Kidney (tissue), 14 donors: ENCODE measurements around the gene HP1BP3. TPM values are rescaled to one million over a fixed set of nuclear protein-coding genes. Genes with fewer than 3 reads are reported as not detected.
A peak's percentile ranks its signal among the peaks of the same experiment; 100 is the strongest.

Experiments used
- DNase-seq, 5 donors: peaks; one replicate each; pipeline ENCODE4 v3.0.0-alpha.2; 2013 to 2020
- FAIRE-seq: peaks from 2 replicates; lab custom pipeline; 2012; peaks lifted over from hg19 to GRCh38; lab: Jason Lieb, UNC
- H3K27ac ChIP-seq, 2 donors: one replicate each; pipeline ENCODE4 v1.7.0; 2013; ENCODE audit warnings: low read depth in 2 of 2, low read length in 2 of 2, inconsistent platforms in 1 of 2
- H3K27me3 ChIP-seq: one replicate; pipeline ENCODE4 v1.7.1; 2013; ENCODE audit warnings: low read length, inconsistent platforms; ENCODE audit not compliant: control insufficient read depth, insufficient read depth
- H3K36me3 ChIP-seq, 3 donors: one replicate each; pipeline versions ENCODE4 v1.7.0 to v1.7.1; 2013; ENCODE audit warnings: low read length in 3 of 3, control low read depth in 1 of 3, inconsistent platforms in 1 of 3; ENCODE audit not compliant: insufficient read depth in 3 of 3, control insufficient read depth in 2 of 3
- H3K4me1 ChIP-seq, 3 donors: one replicate each; pipeline versions ENCODE4 v1.7.0 to v1.7.1; 2013; ENCODE audit warnings: low read length in 3 of 3, inconsistent platforms in 1 of 3, low read depth in 1 of 3; ENCODE audit not compliant: control insufficient read depth in 2 of 3, insufficient read depth in 2 of 3
- H3K4me3 ChIP-seq, 3 donors: one replicate each; pipeline versions ENCODE4 v1.7.0 to v1.8.1; 2013; ENCODE audit warnings: low read length in 3 of 3, control low read depth in 1 of 3, inconsistent platforms in 1 of 3
- H3K9ac ChIP-seq, 3 donors: one replicate each; pipeline versions ENCODE4 v1.7.0 to v1.7.1; 2013; ENCODE audit warnings: low read length in 3 of 3, control low read depth in 1 of 3, inconsistent platforms in 1 of 3
- H3K9me3 ChIP-seq, 3 donors: one replicate each; pipeline versions ENCODE4 v1.7.0 to v1.7.1; 2013; ENCODE audit warnings: low read length in 3 of 3, control low read depth in 1 of 3, inconsistent platforms in 1 of 3; ENCODE audit not compliant: control insufficient read depth in 2 of 3, insufficient read depth in 1 of 3
- intact Hi-C: fragments of 100-400 bp; cut with DNase I; formaldehyde crosslinking; loops from one replicate; pipeline ENCODE4 v1.11.1; 2022
- polyA plus RNA-seq: library from polyadenylated mRNA; stranded (reverse); fragments of 350-450 nt; fragmentation: Illumina TruSeq; extraction: RNeasy Lipid Tissue Mini Kit (QIAGEN cat#74804); gene quantifications from one replicate; pipeline ENCODE4 v1.2.3, GENCODE V29; 2014; ENCODE audit warnings: low read depth, low replicate concordance; ENCODE audit not compliant: insufficient read depth
- total RNA-seq: library from RNA; stranded (reverse); fragmentation: NEBNext Ultra II Directional; extraction: Animal tissue kit (Norgen Biotek cat#: 25700); gene quantifications from one replicate; pipeline ENCODE4 v1.2.1, GENCODE V29; 2021
- TF ChIP-seq, protein P1 (sequence below): IDR thresholded peaks from 3 replicates; pipeline ENCODE4 v1.5.1; 2012; ENCODE audit warnings: mild to moderate bottlenecking, moderate library complexity, borderline replicate concordance; ENCODE audit not compliant: insufficient read depth; ENCODE audit errors: extremely low read depth
- donor health status: control.
- donor health status: control.
- donor health status: control.
- donor health status: control.
- donor health status: control.
- donor health status: DM: yes; HTN: yes; CAD: no.
- donor health status: Normal renal cell carcinoma (clear cell type).

The HP1BP3 gene
- total and polyA plus RNA-seq, 2 donors from 2014 or later: 52.4 to 198 TPM

GRCh38 chr1:20726932-20727745, 60.0 kb downstream of the HP1BP3 start:
- Histone ChIP-seq H3K27ac (no peak overlapping the region), H3K9me3 (no peaks in the 10 kb centered on the region), H3K4me3 (no peak overlapping the region), H3K9ac (no peak overlapping the region), H3K4me1 (peaks cover 0 to under 1% (median 0%) of the 10 kb centered on the region in 3 donors), H3K36me3 (no peaks in the 10 kb centered on the region), H3K27me3 (peaks cover 7% of the 10 kb centered on the region)
- DNase-seq (no peak), FAIRE-seq (no peak)
- TF ChIP-seq, protein P1, sequence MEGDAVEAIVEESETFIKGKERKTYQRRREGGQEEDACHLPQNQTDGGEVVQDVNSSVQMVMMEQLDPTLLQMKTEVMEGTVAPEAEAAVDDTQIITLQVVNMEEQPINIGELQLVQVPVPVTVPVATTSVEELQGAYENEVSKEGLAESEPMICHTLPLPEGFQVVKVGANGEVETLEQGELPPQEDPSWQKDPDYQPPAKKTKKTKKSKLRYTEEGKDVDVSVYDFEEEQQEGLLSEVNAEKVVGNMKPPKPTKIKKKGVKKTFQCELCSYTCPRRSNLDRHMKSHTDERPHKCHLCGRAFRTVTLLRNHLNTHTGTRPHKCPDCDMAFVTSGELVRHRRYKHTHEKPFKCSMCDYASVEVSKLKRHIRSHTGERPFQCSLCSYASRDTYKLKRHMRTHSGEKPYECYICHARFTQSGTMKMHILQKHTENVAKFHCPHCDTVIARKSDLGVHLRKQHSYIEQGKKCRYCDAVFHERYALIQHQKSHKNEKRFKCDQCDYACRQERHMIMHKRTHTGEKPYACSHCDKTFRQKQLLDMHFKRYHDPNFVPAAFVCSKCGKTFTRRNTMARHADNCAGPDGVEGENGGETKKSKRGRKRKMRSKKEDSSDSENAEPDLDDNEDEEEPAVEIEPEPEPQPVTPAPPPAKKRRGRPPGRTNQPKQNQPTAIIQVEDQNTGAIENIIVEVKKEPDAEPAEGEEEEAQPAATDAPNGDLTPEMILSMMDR: no peak
- intact Hi-C loops: no loop called here

GRCh38 chr1:20726118-20726911, 60.8 kb downstream of the HP1BP3 start:
- DNase-seq (peak in 1 of 5 donors; percentile 38), FAIRE-seq (no peak)
- TF ChIP-seq, protein P1: no peak
- no peak overlapping the region for H3K27ac ChIP-seq
- H3K27me3 ChIP-seq: peaks cover 6% of the 10 kb centered on the region
- no peaks in the 10 kb centered on the region for H3K36me3 ChIP-seq
- no peak overlapping the region for H3K4me3 ChIP-seq
- H3K9ac ChIP-seq: no peak overlapping the region
- intact Hi-C loops: no loop called here
- no peaks in the 10 kb centered on the region for H3K9me3 ChIP-seq
- H3K4me1 ChIP-seq: no peaks in the 10 kb centered on the region

GRCh38 chr1:20725189-20726117, 61.7 kb downstream of the HP1BP3 start:
- Histone ChIP-seq H3K4me3 (no peak overlapping the region), H3K36me3 (no peaks in the 10 kb centered on the region), H3K27me3 (no peaks in the 10 kb centered on the region), H3K9me3 (no peaks in the 10 kb centered on the region), H3K9ac (no peak overlapping the region), H3K27ac (no peak overlapping the region), H3K4me1 (no peaks in the 10 kb centered on the region)
- FAIRE-seq (no peak), DNase-seq (peak in 2 of 5 donors; percentile 16 to 43)
- intact Hi-C loops: no loop called here
- TF ChIP-seq, protein P1: no peak
